Ovary (tissue), 9 donors: Measurements from ENCODE around the gene CRISPLD2. TPM values are rescaled to one million over a fixed set of nuclear protein-coding genes. Genes with fewer than 3 reads are reported as not detected.

Experiments
- DNase-seq, 5 donors: peaks; one replicate each; pipeline ENCODE4 v3.0.0-alpha.2; 2019 to 2020
- H3K27ac ChIP-seq, 2 donors: fragments of 200-600 bp; one replicate each; pipeline versions ENCODE4 v1.5.1 to v1.8.0; 2019 to 2022
- H3K27me3 ChIP-seq: fragments of 200-600 bp; one replicate; pipeline ENCODE4 v1.8.0; 2022
- H3K36me3 ChIP-seq: fragments of 200-600 bp; sonication (generic); one replicate; pipeline ENCODE4 v1.5.1; 2019
- H3K4me1 ChIP-seq: one replicate; pipeline ENCODE4 v1.8.1; 2013; ENCODE audit warnings: mild to moderate bottlenecking, moderate library complexity; ENCODE audit not compliant: insufficient read depth
- H3K4me3 ChIP-seq: fragments of 200-600 bp; sonication (generic); one replicate; pipeline ENCODE4 v1.5.1; 2017
- H3K9me3 ChIP-seq, 2 donors: fragments of 200-600 bp in 1 of 2; sonication (generic) in 1 of 2; one replicate each; pipeline versions ENCODE4 v1.5.1 to v1.8.1; 2013 to 2019; ENCODE audit warnings: mild to moderate bottlenecking in 1 of 2, moderate library complexity in 1 of 2
- CTCF ChIP-seq, 3 donors: fragments of 450-650 bp in 2 of 3; fragments of 200-600 bp in 1 of 3; IDR thresholded peaks; one replicate each; pipeline versions ENCODE4 v1.5.1 to v1.8.0; 2016 to 2022; ENCODE audit warnings: antibody characterized with exemption in 3 of 3, mild to moderate bottlenecking in 1 of 3
- EP300 ChIP-seq: sonication (generic); formaldehyde crosslinking; IDR thresholded peaks from one replicate; pipeline ENCODE4 v1.6.1; 2017; ENCODE audit warnings: antibody characterized with exemption
- POLR2A ChIP-seq: fragments of 450-650 bp; IDR thresholded peaks from one replicate; pipeline ENCODE4 v1.6.1; 2017; ENCODE audit warnings: antibody characterized with exemption, mild to moderate bottlenecking, moderate library complexity
- WGBS, 3 donors: extraction: QIAGEN DNeasy Blood & Tissue Kit in 1 of 3; methylation state at CpG; one replicate each; pipeline versions ENCODE4 v1.1.5 to v1.1.7; 2013 to 2017; 5-methylcytosine and 5-hydroxymethylcytosine counted together
- intact Hi-C, 4 donors: fragments of 100-400 bp; cut with DNase I; formaldehyde crosslinking; loops; one replicate each; pipeline versions ENCODE4 v1.11.0 to v1.15.1; 2022 to 2023
- polyA plus RNA-seq, 2 donors: library from polyadenylated mRNA; stranded (reverse); fragments of 200-250 nt in 1 of 2; fragments of 350-450 nt in 1 of 2; fragmentation: Illumina TruSeq in 1 of 2; extraction: RNeasy Lipid Tissue Mini Kit (QIAGEN cat#74804) in 1 of 2; gene quantifications; one replicate each; pipeline ENCODE4 v1.2.3, GENCODE V29; 2013 to 2014
- total RNA-seq, 7 donors: library from RNA; depleted of rRNA in 2 of 7; stranded (reverse); fragments of >200 nt in 2 of 7; fragmentation: NEBNext Ultra II Directional in 3 of 7; extraction: Animal tissue kit (Norgen Biotek cat#: 25700) in 3 of 7; gene quantifications; one replicate each; pipeline versions ENCODE4 v1.1.0 to v1.2.4, GENCODE V29; 2016 to 2023
- donor health status: DM: no; HTN: no; CAD: no; lungs with moderate emphysema.
- donor health status: DM: no; HTN: no; CAD: no.
- donor health status: Bipolar disorder and iron deficiency.
- donor health status: DM: yes; HTN: yes; CAD: no.
- donor health status: DM: no; HTN: no; CAD: no.
- donor health status: DM: yes; HTN: yes; CAD: no.

The CRISPLD2 gene
- total and polyA plus RNA-seq, 9 donors: 53.2 to 333 (median 111) TPM

- WGBS, 3 donors: 21 to 56% (median 44%) methylated on average over 22 to 23 of the region's 23 CpGs
- Histone ChIP-seq H3K27ac (no peak overlapping the region), H3K4me1 (peaks cover 42% of the 10 kb centered on the region), H3K9me3 (no peaks in the 10 kb centered on the region), H3K27me3 (no peaks in the 10 kb centered on the region), H3K4me3 (no peak overlapping the region), H3K36me3 (no peaks in the 10 kb centered on the region)
- intact Hi-C loops: loop anchor here in 1 of 4 donors (5.0 kb wide), 1 partner anchor 87 kb away; no protein-coding TSS in a partner anchor
- TF ChIP-seq CTCF (IDR thresholded peaks at IDR 0.05) (no peak), EP300 (no peak)
- DNase-seq: peak; percentile 54 to 93 (median 75)
Observed at GRCh38 chr16:84924331-84925091, 104.7 kb downstream of the CRISPLD2 start.

- H3K4me1 ChIP-seq: peaks cover 42% of the 10 kb centered on the region
- TF ChIP-seq CTCF (IDR thresholded peaks at IDR 0.05) (peak in 1 of 3 donors; percentile 43), EP300 (no peak)
- H3K27me3 ChIP-seq: no peaks in the 10 kb centered on the region
- WGBS, 3 donors: 69 to 85% (median 75%) methylated on average over 11 of the region's 11 CpGs
- no peak overlapping the region for H3K27ac ChIP-seq
- H3K9me3 ChIP-seq: no peaks in the 10 kb centered on the region
- intact Hi-C loops: loop anchor here in 1 of 4 donors (5.0 kb wide), 1 partner anchor 88 kb away; no protein-coding TSS in a partner anchor
- H3K4me3 ChIP-seq: no peak overlapping the region
- DNase-seq: peak; percentile 53 to 79 (median 66)
- H3K36me3 ChIP-seq: no peaks in the 10 kb centered on the region
Observed at GRCh38 chr16:84925092-84925772, 105.4 kb downstream of the CRISPLD2 start.

- Histone ChIP-seq H3K27ac (no peak overlapping the region), H3K9me3 (no peaks in the 10 kb centered on the region), H3K4me1 (peaks cover 44% of the 10 kb centered on the region), H3K4me3 (no peak overlapping the region), H3K27me3 (no peaks in the 10 kb centered on the region), H3K36me3 (no peaks in the 10 kb centered on the region)
- intact Hi-C loops: loop anchor here in 1 of 4 donors (5.0 kb wide), 1 partner anchor 89 kb away; no protein-coding TSS in a partner anchor
- DNase-seq: no peak
- no peak for TF ChIP-seq EP300
- no peak for TF ChIP-seq CTCF (IDR thresholded peaks at IDR 0.05)
- TF ChIP-seq POLR2A: no peak
- 92 to 95% (median 93%) methylated on average over 19 of the region's 19 CpGs for WGBS, 3 donors
Observed at GRCh38 chr16:84925773-84926372, 106.1 kb downstream of the CRISPLD2 start.

GRCh38 chr16:84926462-84926861, 106.7 kb downstream of the CRISPLD2 start:
- H3K27ac ChIP-seq: no peak overlapping the region
- WGBS, 3 donors: 46 to 79% (median 48%) methylated on average over 7 of the region's 7 CpGs
- H3K36me3 ChIP-seq: no peaks in the 10 kb centered on the region
- H3K4me1 ChIP-seq: peaks cover 44% of the 10 kb centered on the region
- no peak overlapping the region for H3K4me3 ChIP-seq
- no peak for DNase-seq
- H3K27me3 ChIP-seq: no peaks in the 10 kb centered on the region
- intact Hi-C loops: loop anchor here in 1 of 4 donors (5.0 kb wide), 1 partner anchor 89 kb away; no protein-coding TSS in a partner anchor
- no peak for TF ChIP-seq POLR2A
- H3K9me3 ChIP-seq: no peaks in the 10 kb centered on the region
